ENCODE measurements around the gene EFCAB6. TPM values are rescaled to one million over a fixed set of nuclear protein-coding genes. Genes with fewer than 3 reads are reported as not detected.

Gene EFCAB6
- total and polyA plus RNA-seq, 11 donors = 0.53 to 2.3 (median 1.5) TPM

DNA sequence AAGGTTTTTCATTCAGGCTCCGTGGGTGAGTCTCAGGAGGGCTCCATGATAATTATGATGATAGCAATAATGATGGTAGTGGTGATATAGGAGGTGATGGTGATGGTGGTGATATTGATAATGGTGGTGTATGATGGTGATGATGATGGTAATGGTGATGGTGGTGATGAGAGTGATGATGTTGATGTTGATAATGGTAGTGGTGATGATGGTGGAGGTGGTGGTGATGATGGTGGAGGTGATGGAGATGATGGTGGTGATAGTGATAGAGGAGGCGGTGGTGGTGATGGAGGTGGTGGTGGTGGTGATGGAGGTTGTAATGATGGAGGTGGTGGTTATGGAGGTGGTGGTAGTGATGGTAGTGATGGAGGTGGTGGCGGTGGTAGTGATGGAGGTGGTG, 320.9 kb downstream of the EFCAB6 start:
- H3K9me3 ChIP-seq = no peaks in the 10 kb centered on the region

GRCh38 chr22:43490311-43490710, 321.8 kb downstream of the EFCAB6 start:
- no peak for TF ChIP-seq POLR2A (IDR thresholded peaks at IDR 0.05)
- TF ChIP-seq, protein P1, sequence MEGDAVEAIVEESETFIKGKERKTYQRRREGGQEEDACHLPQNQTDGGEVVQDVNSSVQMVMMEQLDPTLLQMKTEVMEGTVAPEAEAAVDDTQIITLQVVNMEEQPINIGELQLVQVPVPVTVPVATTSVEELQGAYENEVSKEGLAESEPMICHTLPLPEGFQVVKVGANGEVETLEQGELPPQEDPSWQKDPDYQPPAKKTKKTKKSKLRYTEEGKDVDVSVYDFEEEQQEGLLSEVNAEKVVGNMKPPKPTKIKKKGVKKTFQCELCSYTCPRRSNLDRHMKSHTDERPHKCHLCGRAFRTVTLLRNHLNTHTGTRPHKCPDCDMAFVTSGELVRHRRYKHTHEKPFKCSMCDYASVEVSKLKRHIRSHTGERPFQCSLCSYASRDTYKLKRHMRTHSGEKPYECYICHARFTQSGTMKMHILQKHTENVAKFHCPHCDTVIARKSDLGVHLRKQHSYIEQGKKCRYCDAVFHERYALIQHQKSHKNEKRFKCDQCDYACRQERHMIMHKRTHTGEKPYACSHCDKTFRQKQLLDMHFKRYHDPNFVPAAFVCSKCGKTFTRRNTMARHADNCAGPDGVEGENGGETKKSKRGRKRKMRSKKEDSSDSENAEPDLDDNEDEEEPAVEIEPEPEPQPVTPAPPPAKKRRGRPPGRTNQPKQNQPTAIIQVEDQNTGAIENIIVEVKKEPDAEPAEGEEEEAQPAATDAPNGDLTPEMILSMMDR (IDR thresholded peaks at IDR 0.05) = no peak
- Histone ChIP-seq H3K27me3 (peaks cover 0 to 36% (median 3%) of the 10 kb centered on the region in 9 donors), H3K4me1 (peaks cover 0 to 3% (median 0%) of the 10 kb centered on the region in 12 donors), H3K9me3 (no peaks in the 10 kb centered on the region), H3K27ac (no peak overlapping the region), H3K4me3 (no peak overlapping the region), H3K36me3 (no peaks in the 10 kb centered on the region)
- ATAC-seq = no peak
- no peak for DNase-seq
- WGBS, 4 donors = 80 to 85% (median 82%) methylated on average over 7 of the region's 7 CpGs
- intact Hi-C loops (cut with DNase I) = no loop called here

More for the DNA sequence above, 320.9 kb downstream of the EFCAB6 start:
- Histone ChIP-seq H3K4me1 (peaks cover 0 to 3% (median 0%) of the 10 kb centered on the region in 12 donors), H3K27ac (no peak overlapping the region), H3K36me3 (no peaks in the 10 kb centered on the region), H3K4me3 (no peak overlapping the region), H3K27me3 (peaks cover 0 to 27% (median 3%) of the 10 kb centered on the region in 9 donors)
- ATAC-seq = no peak
- intact Hi-C loops (cut with DNase I) = no loop called here
- no peak for DNase-seq
- TF ChIP-seq, protein P1 (IDR thresholded peaks at IDR 0.05) = no peak
- TF ChIP-seq POLR2A (IDR thresholded peaks at IDR 0.05) = no peak
- 56 to 59% (median 58%) methylated on average over 3 of the region's 3 CpGs for WGBS, 4 donors

DNA sequence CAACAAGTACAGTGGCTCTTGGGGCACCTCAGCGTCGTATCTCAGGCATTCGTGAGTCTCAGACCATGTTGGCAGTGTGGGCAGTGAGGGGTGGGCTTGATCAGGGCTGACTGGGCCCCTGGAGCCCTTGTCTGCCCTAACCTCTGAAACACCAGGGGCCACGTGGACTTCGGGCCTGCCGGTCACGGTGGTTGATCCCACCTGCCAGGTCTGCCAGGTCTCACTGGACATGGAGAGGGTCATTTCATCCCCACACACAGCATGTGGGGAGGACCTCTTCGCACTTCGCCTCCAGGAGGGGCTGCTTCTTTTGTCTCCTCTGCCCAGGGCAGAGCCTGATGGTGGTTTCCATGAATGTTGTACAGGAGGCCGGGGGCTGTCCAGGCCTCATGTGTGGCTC, 323.2 kb downstream of the EFCAB6 start:
- Histone ChIP-seq H3K4me3 (no peak overlapping the region), H3K4me1 (peaks cover 0 to 3% (median 0%) of the 10 kb centered on the region in 12 donors), H3K36me3 (no peaks in the 10 kb centered on the region), H3K27me3 (peaks cover 0 to 39% (median 3%) of the 10 kb centered on the region in 9 donors), H3K27ac (no peak overlapping the region), H3K9me3 (no peaks in the 10 kb centered on the region)
- no peak for TF ChIP-seq POLR2A (IDR thresholded peaks at IDR 0.05)
- TF ChIP-seq, protein P1 (IDR thresholded peaks at IDR 0.05) = no peak
- WGBS, 4 donors = 62 to 74% (median 69%) methylated on average over 7 to 10 of the region's 10 CpGs
- intact Hi-C loops (cut with DNase I) = no loop called here
- ATAC-seq (no peak), DNase-seq (no peak)

GRCh38 chr22:43488031-43488866, 323.9 kb downstream of the EFCAB6 start:
- TF ChIP-seq POLR2A (IDR thresholded peaks at IDR 0.05) = no peak
- TF ChIP-seq, protein P1 (IDR thresholded peaks at IDR 0.05) = no peak
- peaks cover 0 to 32% (median 3%) of the 10 kb centered on the region in 9 donors for H3K27me3 ChIP-seq
- 47 to 58% (median 52%) methylated on average over 20 to 26 of the region's 26 CpGs for WGBS, 4 donors

More at GRCh38 chr22:43488031-43488866, 323.9 kb downstream of the EFCAB6 start:
- no peak for DNase-seq
- H3K9me3 ChIP-seq = no peaks in the 10 kb centered on the region
- H3K4me1 ChIP-seq = peaks cover 0 to 3% (median 0%) of the 10 kb centered on the region in 12 donors
- no peaks in the 10 kb centered on the region for H3K36me3 ChIP-seq
- no peak overlapping the region for H3K27ac ChIP-seq
- no peak overlapping the region for H3K4me3 ChIP-seq
- intact Hi-C loops (cut with DNase I) = no loop called here
- no peak for ATAC-seq

All from heart left ventricle (tissue), 16 donors.